Measurements from ENCODE around the gene TMEM254.
"Not testable (repeated sequence)": the region's sequence is repeated elsewhere in the genome, so short reads cannot be mapped to it uniquely, and the experiment has no call there.

TMEM254 gene

DNA sequence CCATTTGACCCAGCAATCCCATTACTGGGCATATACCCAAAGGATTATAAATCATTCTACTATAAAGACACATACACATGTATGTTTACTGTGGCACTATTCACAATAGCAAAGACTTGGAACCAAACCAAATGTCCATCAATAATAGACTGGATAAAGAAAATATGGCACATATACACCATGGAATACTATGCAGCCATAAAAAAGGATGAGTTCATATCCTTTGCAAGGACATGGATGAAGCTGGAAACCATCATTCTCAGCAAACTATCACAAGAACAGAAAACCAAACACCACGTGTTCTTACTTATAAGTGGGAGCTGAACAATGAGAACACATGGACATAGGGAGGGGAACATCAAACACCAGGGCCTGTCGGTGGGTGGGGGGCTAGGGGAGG, 19.8 kb downstream of the TMEM254 start:
- not testable (repeated sequence) for H3K9me3 ChIP-seq (ENCODE audit: control insufficient read depth, insufficient read depth, low read length); H3K9ac ChIP-seq (ENCODE audit: low read depth, low read length); H3K4me1 ChIP-seq (ENCODE audit: insufficient read depth, low read length); H3K36me3 ChIP-seq (ENCODE audit: insufficient read depth, low read length)

DNA sequence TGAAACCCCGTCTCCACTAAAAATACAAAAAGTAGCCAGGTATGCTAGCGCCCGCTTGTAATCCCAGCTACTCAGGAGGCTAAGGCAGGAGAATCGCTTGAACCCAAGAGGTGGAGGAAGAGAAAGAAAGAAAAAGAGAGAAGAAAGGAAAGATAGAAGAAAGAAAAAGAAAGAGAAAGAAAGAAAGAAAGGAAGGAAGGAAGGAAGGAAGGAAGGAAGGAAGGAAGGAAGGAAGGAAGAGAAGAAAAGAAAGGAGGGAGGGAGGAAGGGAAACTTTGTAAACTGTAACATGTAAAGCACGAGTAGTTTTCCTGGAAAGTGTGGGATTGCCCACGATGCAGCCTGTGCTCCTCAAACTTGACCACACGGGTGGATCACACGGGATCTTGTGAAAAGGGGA, 20.8 kb downstream of the TMEM254 start:
- not testable (repeated sequence) for H3K4me1 ChIP-seq (ENCODE audit: insufficient read depth, low read length); H3K9me3 ChIP-seq (ENCODE audit: control insufficient read depth, insufficient read depth, low read length); H3K9ac ChIP-seq (ENCODE audit: low read depth, low read length); H3K36me3 ChIP-seq (ENCODE audit: insufficient read depth, low read length)

DNA sequence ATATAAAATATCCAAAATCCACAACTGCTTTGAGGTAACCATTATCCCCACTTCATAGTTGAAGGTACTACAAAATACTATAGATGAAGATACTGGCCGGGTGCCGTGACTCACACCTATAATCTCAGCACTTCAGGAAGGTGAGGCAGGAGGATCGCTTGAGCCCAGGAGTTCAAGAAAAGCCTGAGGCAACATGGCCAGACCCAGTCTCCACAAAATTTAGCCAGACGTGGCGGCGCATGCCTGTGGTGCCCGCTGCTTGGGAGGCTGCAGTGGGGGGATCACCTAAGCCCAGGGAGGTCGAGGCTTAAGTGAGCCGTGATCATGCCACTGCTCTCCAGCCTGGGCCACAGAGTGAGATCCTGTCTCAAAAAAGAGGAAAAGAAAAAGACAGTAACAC, 21.7 kb downstream of the TMEM254 start:
- H3K4me1 ChIP-seq (ENCODE audit: insufficient read depth, low read length), result no peaks in the 10 kb centered on the region
- H3K36me3 ChIP-seq (ENCODE audit: insufficient read depth, low read length), result no peaks in the 10 kb centered on the region
- H3K9ac ChIP-seq (ENCODE audit: low read depth, low read length), result no peak overlapping the region
- no peaks in the 10 kb centered on the region; the same call in 1 of the 2 replicates for H3K9me3 ChIP-seq (ENCODE audit: control insufficient read depth, insufficient read depth, low read length)

DNA sequence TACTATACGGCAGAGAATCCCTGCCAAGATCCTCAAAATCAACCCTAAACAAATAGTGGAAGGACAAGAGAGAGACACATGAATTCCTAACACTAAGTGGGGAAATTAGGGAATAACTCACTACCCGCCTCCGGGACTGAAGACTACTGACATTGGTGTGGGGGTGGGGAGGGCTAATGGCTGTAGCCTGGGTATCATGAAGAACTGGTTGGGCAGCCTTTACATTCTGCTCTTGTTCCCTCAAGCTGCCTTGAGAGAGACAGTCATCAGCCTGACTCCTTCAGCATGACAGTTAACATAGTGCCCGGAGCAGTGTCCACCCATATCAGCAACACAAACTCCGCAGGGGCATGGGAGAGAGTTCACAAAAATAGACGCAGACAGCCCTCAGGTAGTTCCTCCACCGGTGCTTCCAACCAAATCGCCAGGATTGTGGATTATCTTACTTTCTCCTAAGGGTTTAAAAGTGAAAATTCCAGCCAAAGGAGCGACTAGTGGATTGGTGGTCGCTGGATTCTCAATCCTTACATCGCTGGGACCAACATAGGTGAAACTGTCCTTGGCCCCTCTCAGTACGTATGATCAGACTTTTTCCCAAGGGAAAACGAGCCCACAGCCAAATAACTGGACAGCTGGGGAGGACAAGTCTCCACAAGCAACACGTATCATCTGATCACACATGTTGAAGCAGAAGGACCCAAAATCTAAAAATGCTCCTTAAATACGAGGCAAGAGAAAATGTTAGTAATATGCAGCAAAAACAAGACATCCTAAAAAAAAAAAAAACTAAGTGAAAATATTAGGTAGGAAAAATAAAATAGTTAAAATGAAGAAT, 22.6 kb downstream of the TMEM254 start:
- Histone ChIP-seq H3K4me1 (ENCODE audit: insufficient read depth, low read length) (no peaks in the 10 kb centered on the region), H3K36me3 (ENCODE audit: insufficient read depth, low read length) (no peaks in the 10 kb centered on the region), H3K9me3 (ENCODE audit: control insufficient read depth, insufficient read depth, low read length) (no peaks in the 10 kb centered on the region; the same call in 1 of the 2 replicates), H3K9ac (ENCODE audit: low read depth, low read length) (no peak overlapping the region)

DNA sequence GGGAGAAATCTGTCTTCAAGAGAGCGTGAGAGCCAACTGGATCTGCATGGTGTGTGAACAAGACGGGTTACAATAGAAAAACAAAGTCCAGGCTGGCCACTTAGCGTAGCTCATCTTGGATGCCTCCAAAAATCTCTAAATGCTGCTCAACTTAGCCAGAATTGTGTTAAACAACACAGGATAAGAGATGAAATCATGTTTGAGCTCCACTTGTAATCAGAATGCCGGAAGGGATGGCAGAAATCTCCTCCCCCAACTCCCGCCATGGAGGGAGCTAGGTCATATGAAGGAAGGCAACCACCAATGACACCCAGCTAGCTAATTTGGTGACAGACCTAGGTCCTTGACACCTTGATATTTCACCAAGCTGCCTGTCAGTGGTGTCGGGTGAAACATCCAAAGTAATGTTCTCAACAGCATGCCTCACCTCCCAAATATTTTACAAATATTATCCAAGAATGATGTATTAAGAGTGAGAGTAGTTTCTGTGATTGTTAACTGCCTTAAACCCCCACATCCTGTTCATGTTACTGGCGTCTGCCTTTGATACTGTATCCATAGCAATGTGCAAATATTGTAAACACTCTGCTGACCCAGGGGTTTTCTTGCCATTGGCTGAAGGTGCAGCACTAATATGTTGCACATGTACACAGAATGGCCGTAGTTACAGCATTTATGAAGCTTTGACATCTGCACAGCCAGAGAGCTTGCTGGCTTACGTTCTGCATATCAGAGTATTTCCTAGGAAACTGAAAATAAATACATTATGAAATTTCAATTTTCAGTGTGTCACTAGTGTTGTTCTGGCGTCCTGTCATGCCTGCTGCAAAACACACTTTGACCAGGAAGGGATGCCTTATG, 25.8 kb downstream of the TMEM254 start:
- Histone ChIP-seq H3K4me1 (ENCODE audit: insufficient read depth, low read length) (no peaks in the 10 kb centered on the region), H3K9ac (ENCODE audit: low read depth, low read length) (no peak overlapping the region), H3K36me3 (ENCODE audit: insufficient read depth, low read length) (no peaks in the 10 kb centered on the region), H3K9me3 (ENCODE audit: control insufficient read depth, insufficient read depth, low read length) (peaks cover 6% of the 10 kb centered on the region; the same call in 1 of the 2 replicates)

DNA sequence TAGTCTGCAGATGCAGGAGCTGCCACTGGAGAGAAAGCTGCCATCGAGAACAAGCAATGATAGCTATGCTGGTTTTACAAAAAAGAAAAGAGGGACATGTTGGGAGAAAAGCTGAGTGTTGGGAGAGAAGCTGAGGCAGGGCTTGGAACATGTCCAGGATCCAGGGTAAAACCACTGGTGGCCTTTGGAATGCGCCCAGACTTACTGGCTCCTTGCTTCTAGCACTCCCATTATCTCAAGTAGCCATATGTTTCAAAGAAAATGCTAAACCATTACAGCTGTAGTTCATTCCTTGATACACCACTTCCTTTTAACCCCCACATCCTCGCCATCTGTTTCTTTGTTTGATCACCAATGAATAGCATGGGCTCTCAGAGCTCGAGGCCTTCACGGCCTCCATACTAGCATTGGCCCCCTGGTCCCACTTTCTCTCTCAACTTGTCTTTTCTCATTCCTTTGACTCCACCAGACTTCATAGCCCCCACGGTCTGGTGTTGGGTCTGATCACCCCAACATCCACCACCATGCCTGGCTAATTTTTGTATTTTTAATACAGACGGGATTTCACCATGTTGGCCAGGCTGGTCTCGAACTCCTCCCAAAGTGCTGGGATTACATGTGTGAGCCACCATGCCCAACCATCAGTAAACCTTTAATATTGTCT, 30.2 kb downstream of the TMEM254 start:
- Histone ChIP-seq H3K9me3 (ENCODE audit: control insufficient read depth, insufficient read depth, low read length) (peaks cover 6% of the 10 kb centered on the region; the same call in 1 of the 2 replicates), H3K36me3 (ENCODE audit: insufficient read depth, low read length) (no peaks in the 10 kb centered on the region), H3K4me1 (ENCODE audit: insufficient read depth, low read length) (no peaks in the 10 kb centered on the region), H3K9ac (ENCODE audit: low read depth, low read length) (no peak overlapping the region)

DNA sequence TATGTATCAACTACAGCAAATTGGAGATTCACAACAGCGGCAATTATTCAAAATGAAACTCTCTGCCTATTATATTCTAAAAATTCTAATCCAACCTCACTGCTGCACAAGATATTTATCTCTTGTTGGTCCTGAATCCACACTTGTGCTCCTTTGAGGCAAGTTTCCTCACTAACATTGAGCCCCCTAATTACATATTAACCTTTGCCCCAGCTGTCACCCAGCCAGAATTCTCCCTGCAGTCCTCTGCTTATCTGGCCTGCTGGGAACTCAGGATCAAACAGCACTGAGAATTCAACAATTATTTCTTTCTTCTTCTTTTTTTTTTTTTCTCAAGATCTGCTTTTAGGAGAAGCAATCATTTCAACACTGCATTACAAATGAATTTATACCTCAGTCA, 32.5 kb downstream of the TMEM254 start:
- H3K9me3 ChIP-seq (ENCODE audit: control insufficient read depth, insufficient read depth, low read length), result peaks cover 6% of the 10 kb centered on the region; the same call in 1 of the 2 replicates
- no peaks in the 10 kb centered on the region for H3K4me1 ChIP-seq (ENCODE audit: insufficient read depth, low read length)
- H3K36me3 ChIP-seq (ENCODE audit: insufficient read depth, low read length), result no peaks in the 10 kb centered on the region
- no peak overlapping the region for H3K9ac ChIP-seq (ENCODE audit: low read depth, low read length)

DNA sequence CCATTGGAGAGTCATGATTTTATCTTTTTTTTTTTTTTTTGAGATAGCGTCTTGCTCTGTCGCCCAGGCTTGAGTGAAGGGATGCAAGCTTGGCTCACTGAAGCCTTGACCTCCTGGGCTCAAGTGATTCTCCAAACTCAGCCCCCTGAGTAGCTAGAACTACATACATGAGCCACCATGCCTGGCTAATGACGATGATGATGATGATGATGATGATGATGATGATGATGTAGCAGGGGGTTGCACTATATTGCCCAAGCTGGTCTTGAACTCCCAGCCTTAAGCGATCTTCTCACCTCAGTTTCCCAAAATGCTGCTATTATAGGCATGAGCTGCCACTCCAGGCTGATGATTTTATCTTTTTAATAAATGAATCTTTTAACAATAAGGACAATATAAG, 40.2 kb downstream of the TMEM254 start:
- Histone ChIP-seq H3K9me3 (ENCODE audit: control insufficient read depth, insufficient read depth, low read length) (no peaks in the 10 kb centered on the region; the same call in 1 of the 2 replicates), H3K9ac (ENCODE audit: low read depth, low read length) (no peak overlapping the region), H3K36me3 (ENCODE audit: insufficient read depth, low read length) (no peaks in the 10 kb centered on the region), H3K4me1 (ENCODE audit: insufficient read depth, low read length) (no peaks in the 10 kb centered on the region)

DNA sequence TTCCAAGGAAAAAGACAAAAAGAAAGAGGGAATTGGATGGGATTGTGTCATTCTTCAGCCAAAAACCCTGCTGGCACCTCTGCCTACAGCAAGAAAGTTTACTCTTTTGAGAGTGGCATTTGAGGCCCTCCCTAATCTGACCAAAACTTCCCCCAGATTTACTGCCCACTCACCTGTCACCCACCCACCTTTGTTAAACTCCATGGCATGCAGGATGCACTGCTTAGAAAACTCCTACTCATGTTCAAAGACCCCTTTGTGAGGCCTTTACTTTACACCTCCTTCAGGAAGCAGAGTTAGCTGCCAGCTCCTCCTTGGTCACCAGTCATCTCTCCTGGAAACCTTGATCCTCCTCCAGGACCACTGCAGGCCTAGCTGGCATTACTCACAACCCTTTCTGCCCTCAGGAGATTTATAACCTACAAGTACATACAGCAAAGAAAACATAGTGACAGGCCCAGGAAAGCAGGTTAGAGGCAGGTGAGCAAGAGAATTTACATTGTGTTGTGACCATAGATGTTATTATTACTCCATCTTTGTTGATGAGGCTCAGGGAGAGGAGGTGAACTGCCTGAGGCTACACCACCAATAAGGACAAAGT, 43.7 kb downstream of the TMEM254 start:
- Histone ChIP-seq H3K9me3 (ENCODE audit: control insufficient read depth, insufficient read depth, low read length) (no peaks in the 10 kb centered on the region; the same call in 1 of the 2 replicates), H3K36me3 (ENCODE audit: insufficient read depth, low read length) (no peaks in the 10 kb centered on the region), H3K9ac (ENCODE audit: low read depth, low read length) (no peak overlapping the region), H3K4me1 (ENCODE audit: insufficient read depth, low read length) (no peaks in the 10 kb centered on the region)

DNA sequence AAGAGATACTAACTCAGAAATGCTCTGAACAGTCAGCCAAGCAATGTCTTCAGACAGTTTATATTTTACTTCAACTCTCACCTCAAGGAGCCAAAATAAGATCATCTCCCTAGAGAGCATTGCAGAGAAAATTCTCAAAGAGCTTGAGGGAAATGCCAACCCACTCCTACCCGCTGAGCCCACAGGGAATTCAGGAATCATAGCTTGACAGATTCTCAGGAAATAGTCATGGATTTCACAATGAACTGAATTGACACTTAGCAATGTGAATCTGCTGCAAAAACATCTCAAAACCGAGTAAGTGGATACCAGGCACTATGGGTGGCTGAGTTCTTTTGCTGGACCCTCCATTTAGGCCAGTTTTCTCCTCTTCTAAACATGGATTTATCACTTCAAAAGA, 44.3 kb downstream of the TMEM254 start:
- no peak overlapping the region for H3K9ac ChIP-seq (ENCODE audit: low read depth, low read length)
- H3K36me3 ChIP-seq (ENCODE audit: insufficient read depth, low read length), result no peaks in the 10 kb centered on the region
- no peaks in the 10 kb centered on the region; the same call in 1 of the 2 replicates for H3K9me3 ChIP-seq (ENCODE audit: control insufficient read depth, insufficient read depth, low read length)
- no peaks in the 10 kb centered on the region for H3K4me1 ChIP-seq (ENCODE audit: insufficient read depth, low read length)

DNA sequence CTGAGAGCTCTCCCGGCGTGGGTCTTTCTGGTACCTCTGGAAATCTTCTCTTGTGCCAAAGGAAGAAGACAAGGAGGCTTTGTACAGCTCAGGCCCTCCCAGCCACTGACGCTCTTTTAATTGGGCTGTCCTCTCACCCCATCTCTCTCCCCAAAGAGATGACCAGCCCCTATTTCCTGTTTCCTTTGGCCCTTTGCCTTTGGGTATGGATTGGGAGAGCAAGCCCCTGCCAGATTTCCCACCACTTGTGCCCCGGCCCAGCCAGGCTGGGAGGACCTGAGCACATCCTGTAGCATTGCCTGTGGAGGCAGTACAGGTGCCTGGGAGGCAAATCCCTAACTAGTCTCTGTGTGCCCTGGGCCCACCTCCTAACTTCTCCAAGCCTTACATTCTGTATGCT, 48.4 kb downstream of the TMEM254 start:
- Histone ChIP-seq H3K9me3 (ENCODE audit: control insufficient read depth, insufficient read depth, low read length) (no peaks in the 10 kb centered on the region), H3K4me1 (ENCODE audit: insufficient read depth, low read length) (peaks cover 5% of the 10 kb centered on the region), H3K9ac (ENCODE audit: low read depth, low read length) (no peak overlapping the region), H3K36me3 (ENCODE audit: insufficient read depth, low read length) (no peaks in the 10 kb centered on the region)

DNA sequence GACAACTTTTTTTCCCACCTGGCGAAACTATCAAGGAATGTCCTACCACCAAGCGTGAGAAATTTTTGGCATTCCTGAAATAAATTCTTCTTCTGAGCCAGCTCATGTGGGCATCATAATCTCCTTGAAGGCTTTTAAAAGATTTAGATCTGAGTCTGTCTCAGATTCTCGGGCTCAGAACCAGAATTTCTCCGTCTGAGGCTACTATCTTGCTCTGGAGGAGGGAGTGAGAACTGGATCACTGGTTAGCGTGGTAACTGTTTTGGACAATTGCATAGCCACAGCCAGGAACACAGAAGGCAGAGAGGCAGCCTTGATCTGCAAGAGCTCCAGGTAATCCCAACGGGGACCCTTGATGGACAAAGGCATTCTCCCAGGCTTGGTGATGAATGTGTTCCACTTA, 53.0 kb downstream of the TMEM254 start:
- H3K9me3 ChIP-seq (ENCODE audit: control insufficient read depth, insufficient read depth, low read length), result no peaks in the 10 kb centered on the region
- H3K9ac ChIP-seq (ENCODE audit: low read depth, low read length), result peak overlapping the region; percentile 77; the same call in 1 of the 2 replicates
- no peaks in the 10 kb centered on the region for H3K36me3 ChIP-seq (ENCODE audit: insufficient read depth, low read length)
- peaks cover 8% of the 10 kb centered on the region for H3K4me1 ChIP-seq (ENCODE audit: insufficient read depth, low read length)

DNA sequence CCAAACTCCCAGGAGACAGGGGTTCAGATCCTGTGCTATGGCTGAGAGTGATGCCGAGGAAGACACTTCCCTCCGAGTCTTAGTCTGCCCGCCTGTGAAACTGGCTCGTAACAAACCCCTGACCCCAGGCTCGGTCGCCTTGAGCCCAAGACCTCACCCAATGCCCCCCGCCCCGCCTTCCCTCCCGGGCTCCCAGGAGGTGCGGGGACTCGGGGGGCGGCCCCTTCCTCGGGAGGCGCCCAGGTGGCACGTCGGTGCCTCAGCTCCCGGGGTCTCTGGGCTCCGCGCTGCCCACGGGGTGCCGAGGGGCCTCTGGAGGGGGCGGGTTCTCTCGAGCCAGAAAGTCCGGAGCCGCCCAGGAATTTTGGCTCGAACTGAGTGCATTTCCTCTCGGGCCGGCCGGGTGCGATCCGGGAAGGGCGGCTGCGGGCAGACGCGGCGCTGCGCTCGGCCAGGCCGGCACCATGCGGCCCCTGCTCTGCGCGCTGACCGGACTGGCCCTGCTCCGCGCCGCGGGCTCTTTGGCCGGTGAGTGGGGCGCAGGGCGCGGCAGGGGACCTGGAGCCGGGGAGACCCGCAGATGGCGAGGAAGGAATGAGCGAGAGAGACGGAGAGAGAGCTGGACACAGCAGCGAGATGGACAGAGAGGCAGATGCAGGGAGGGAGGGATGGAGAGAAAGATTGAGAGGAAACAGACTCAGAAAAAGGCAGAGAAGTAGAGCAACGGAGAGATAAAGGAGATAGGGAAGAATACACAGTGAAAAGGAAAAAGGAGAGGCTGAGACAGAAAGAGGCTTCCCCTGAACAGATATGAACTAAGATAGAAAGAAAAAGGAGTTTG, 54.1 kb downstream of the TMEM254 start, which contains the start of gene PLAC9:
Gene PLAC9, plus strand, starts transcription at position 432 of the 841 bp plus-strand sequence. Its CDS starts 33 bp downstream, at position 465.
- no peaks in the 10 kb centered on the region for H3K36me3 ChIP-seq (ENCODE audit: insufficient read depth, low read length)
- no peaks in the 10 kb centered on the region for H3K9me3 ChIP-seq (ENCODE audit: control insufficient read depth, insufficient read depth, low read length)
- peaks cover 8% of the 10 kb centered on the region for H3K4me1 ChIP-seq (ENCODE audit: insufficient read depth, low read length)
- peak within 1 kb of the TSS; percentile 77 for H3K9ac ChIP-seq (ENCODE audit: low read depth, low read length)
